A549 (cell line): Measurements from ENCODE around the gene LY6G6C.

ENCODE experiments used
- EP300 ChIP-seq, 2 experiments: fragments of >200 bp; sonication (Bioruptor Twin); formaldehyde crosslinking; IDR thresholded peaks; 2 replicates in 1 of 2; 3 replicates in 1 of 2; pipeline ENCODE4 v1.6.1; 2016 to 2017
- ESRRA ChIP-seq: fragments of 150-350 bp; IDR thresholded peaks from 2 replicates; pipeline ENCODE4 v1.6.1; 2014; ENCODE audit warnings: mild to moderate bottlenecking, low read length, borderline replicate concordance
- HOXB5 ChIP-seq: fragments of 250-450 bp; sonication (Bioruptor Pico); IDR thresholded peaks from 2 replicates; pipeline ENCODE4 v1.5.0; 2020; ENCODE audit warnings: mild to moderate bottlenecking, moderate library complexity
- KDM1A ChIP-seq: fragments of 200-600 bp; sonication (generic); IDR thresholded peaks from 2 replicates; pipeline ENCODE4 v1.6.1; 2016; ENCODE audit warnings: low read depth, mild to moderate bottlenecking
- NFE2L2 ChIP-seq: fragments of 150-350 bp; conservative IDR thresholded peaks from 2 replicates; pipeline ENCODE4 v1.6.1; 2014; ENCODE audit warnings: low read length
- NR3C1 ChIP-seq: fragments of >200 bp; sonication (Bioruptor Twin); formaldehyde crosslinking; IDR thresholded peaks from 3 replicates; pipeline ENCODE4 v1.6.1; 2017
- RAD21 ChIP-seq, 2 experiments: fragments of >200 bp in 1 of 2; sonication (Bioruptor Twin) in 1 of 2; formaldehyde crosslinking in 1 of 2; IDR thresholded peaks in 1 of 2; conservative IDR thresholded peaks in 1 of 2; 2 replicates in 1 of 2; 3 replicates in 1 of 2; pipeline ENCODE4 v1.6.1; 2012 to 2018; ENCODE audit warnings: inconsistent platforms in 1 of 2
- RCOR1 ChIP-seq: fragments of 150-350 bp; IDR thresholded peaks from 2 replicates; pipeline ENCODE4 v1.6.1; 2014; ENCODE audit warnings: antibody characterized with exemption, low read length, low read depth
- ZNF302 ChIP-seq: fragments of 250-450 bp; sonication (Bioruptor Pico); IDR thresholded peaks from 2 replicates; pipeline ENCODE4 v1.9.0; 2021; ENCODE audit warnings: inconsistent platforms, mild to moderate bottlenecking, moderate library complexity
- TF ChIP-seq, protein P1 (sequence below): IDR thresholded peaks from 2 replicates; pipeline ENCODE4 v1.6.1; 2012
- TF ChIP-seq, protein P2 (sequence below): fragments of >200 bp; sonication (Bioruptor Twin); formaldehyde crosslinking; IDR thresholded peaks from 3 replicates; pipeline ENCODE4 v1.5.1; 2016

DNA sequence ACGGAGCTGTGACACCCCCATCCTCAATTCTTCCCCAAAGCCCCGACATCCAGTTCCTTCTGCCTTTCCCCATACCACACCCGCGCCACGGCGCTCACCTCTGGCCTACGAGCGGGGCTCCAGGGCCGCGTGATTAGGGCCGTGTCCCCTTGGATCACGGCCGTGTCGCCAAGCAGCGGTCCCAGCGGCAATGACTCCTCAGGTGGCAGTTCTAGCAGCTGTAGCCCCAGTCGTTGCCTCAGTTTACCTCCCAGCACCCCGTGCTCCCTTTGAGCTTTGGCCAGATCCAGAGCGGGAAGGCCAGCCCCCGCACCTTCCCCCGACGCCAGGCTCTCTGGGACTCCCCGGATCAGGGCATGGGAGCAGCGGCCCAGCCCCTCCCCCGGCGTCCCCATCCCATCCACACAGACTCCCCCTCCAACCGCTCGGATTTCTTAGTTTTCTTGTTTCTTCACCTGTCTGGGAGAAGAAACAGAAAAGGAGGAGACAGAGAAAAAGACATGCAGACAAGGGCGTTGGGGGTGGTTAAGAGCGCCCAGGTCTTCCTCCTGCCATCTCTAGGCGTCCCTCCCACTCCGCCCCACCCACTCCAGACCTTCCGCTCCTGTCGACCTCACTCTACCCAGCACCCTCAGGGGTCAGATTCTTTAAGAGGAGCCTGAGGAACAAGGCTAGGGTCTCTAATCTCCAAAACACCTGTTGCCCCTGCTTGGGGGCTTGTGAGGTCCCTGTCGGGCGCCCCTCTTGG lies 7.4 kb upstream of the LY6G6C start, which contains the start of gene DDAH2:
- TF ChIP-seq, protein P1, sequence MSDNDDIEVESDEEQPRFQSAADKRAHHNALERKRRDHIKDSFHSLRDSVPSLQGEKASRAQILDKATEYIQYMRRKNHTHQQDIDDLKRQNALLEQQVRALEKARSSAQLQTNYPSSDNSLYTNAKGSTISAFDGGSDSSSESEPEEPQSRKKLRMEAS = no peak
- no peak for TF ChIP-seq NR3C1
- TF ChIP-seq ESRRA = no peak
- TF ChIP-seq KDM1A = no peak
- TF ChIP-seq EP300 (IDR thresholded peaks at IDR 0.05) = no peak
- no peak; a peak in 1 of 5 replicates for TF ChIP-seq RAD21 (conservative IDR thresholded peaks at IDR 0.05 in 1 of 2, IDR thresholded peaks at IDR 0.05 in 1 of 2)
- TF ChIP-seq, protein P2, sequence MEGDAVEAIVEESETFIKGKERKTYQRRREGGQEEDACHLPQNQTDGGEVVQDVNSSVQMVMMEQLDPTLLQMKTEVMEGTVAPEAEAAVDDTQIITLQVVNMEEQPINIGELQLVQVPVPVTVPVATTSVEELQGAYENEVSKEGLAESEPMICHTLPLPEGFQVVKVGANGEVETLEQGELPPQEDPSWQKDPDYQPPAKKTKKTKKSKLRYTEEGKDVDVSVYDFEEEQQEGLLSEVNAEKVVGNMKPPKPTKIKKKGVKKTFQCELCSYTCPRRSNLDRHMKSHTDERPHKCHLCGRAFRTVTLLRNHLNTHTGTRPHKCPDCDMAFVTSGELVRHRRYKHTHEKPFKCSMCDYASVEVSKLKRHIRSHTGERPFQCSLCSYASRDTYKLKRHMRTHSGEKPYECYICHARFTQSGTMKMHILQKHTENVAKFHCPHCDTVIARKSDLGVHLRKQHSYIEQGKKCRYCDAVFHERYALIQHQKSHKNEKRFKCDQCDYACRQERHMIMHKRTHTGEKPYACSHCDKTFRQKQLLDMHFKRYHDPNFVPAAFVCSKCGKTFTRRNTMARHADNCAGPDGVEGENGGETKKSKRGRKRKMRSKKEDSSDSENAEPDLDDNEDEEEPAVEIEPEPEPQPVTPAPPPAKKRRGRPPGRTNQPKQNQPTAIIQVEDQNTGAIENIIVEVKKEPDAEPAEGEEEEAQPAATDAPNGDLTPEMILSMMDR = no peak; the same call in 2 of the 3 replicates
- no peak for TF ChIP-seq HOXB5 (CRISPR knock-in tag)
- TF ChIP-seq NFE2L2 = no peak
- TF ChIP-seq ZNF302 (CRISPR knock-in tag) = no peak
- no peak for TF ChIP-seq RCOR1
